ENCODE data around the gene PEMT.

Gene PEMT

GRCh38 chr17:17508019-17508535 lies 83.4 kb downstream of the PEMT start:
- Histone ChIP-seq H3K9me3 (ENCODE audit: insufficient read depth, low read depth, low read length) (no peaks in the 10 kb centered on the region), H3K27ac (ENCODE audit: low read length) (no peak overlapping the region), H3K4me3 (ENCODE audit: low read length) (no peak overlapping the region), H3K27me3 (ENCODE audit: insufficient read depth, low read length) (no peaks in the 10 kb centered on the region), H3K4me1 (ENCODE audit: insufficient read depth, low read length) (no peaks in the 10 kb centered on the region), H3K9ac (ENCODE audit: low read depth, low read length) (no peak overlapping the region), H3K36me3 (ENCODE audit: insufficient read depth, low read depth, low read length) (no peaks in the 10 kb centered on the region)

- Histone ChIP-seq H3K36me3 (ENCODE audit: insufficient read depth, low read depth, low read length) (no peaks in the 10 kb centered on the region), H3K9ac (ENCODE audit: low read depth, low read length) (no peak overlapping the region), H3K27ac (ENCODE audit: low read length) (no peak overlapping the region), H3K4me1 (ENCODE audit: insufficient read depth, low read length) (no peaks in the 10 kb centered on the region), H3K27me3 (ENCODE audit: insufficient read depth, low read length) (no peaks in the 10 kb centered on the region), H3K9me3 (ENCODE audit: insufficient read depth, low read depth, low read length) (no peaks in the 10 kb centered on the region), H3K4me3 (ENCODE audit: low read length) (no peak overlapping the region)
Observed at GRCh38 chr17:17507465-17508011, 84.0 kb downstream of the PEMT start.

DNA sequence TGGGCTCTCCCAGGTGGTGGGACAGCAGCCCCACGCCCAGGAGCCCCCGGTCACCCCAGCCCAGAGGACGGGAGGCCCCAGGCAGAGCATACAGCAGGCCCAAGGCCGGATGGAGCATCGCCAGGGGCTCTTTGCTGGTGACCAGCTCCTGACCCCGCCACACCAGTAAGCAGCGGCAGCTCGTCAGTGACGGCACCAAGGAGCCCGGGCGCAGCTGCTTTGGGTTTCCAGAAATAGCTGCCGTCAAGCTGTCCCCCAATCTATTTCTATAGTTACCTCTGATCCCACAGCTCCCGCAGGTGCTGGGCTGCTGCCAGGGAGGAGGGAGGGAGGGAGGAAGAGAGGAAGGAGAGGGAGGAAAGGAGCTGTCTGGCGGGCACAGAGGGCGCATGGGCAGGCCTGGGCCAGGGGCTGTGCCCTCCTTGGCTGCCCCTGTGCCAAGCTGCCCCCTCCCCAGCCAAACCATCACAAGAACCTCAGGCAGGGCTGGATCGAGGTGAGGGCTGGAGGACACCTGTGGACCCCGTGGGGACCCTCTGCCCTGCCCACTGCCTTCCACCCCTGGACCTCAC lies 84.5 kb downstream of the PEMT start:
- no peaks in the 10 kb centered on the region for H3K36me3 ChIP-seq (ENCODE audit: insufficient read depth, low read depth, low read length)
- no peak overlapping the region for H3K9ac ChIP-seq (ENCODE audit: low read depth, low read length)
- no peaks in the 10 kb centered on the region for H3K4me1 ChIP-seq (ENCODE audit: insufficient read depth, low read length)
- no peaks in the 10 kb centered on the region for H3K9me3 ChIP-seq (ENCODE audit: insufficient read depth, low read depth, low read length)
- H3K4me3 ChIP-seq (ENCODE audit: low read length) = no peak overlapping the region
- H3K27ac ChIP-seq (ENCODE audit: low read length) = no peak overlapping the region
- H3K27me3 ChIP-seq (ENCODE audit: insufficient read depth, low read length) = no peaks in the 10 kb centered on the region

GRCh38 chr17:17506181-17506741 lies 85.2 kb downstream of the PEMT start:
- Histone ChIP-seq H3K9ac (ENCODE audit: low read depth, low read length) (no peak overlapping the region), H3K4me1 (ENCODE audit: insufficient read depth, low read length) (no peaks in the 10 kb centered on the region), H3K27ac (ENCODE audit: low read length) (no peak overlapping the region), H3K36me3 (ENCODE audit: insufficient read depth, low read depth, low read length) (no peaks in the 10 kb centered on the region), H3K4me3 (ENCODE audit: low read length) (no peak overlapping the region), H3K9me3 (ENCODE audit: insufficient read depth, low read depth, low read length) (no peaks in the 10 kb centered on the region), H3K27me3 (ENCODE audit: insufficient read depth, low read length) (no peaks in the 10 kb centered on the region)

DNA sequence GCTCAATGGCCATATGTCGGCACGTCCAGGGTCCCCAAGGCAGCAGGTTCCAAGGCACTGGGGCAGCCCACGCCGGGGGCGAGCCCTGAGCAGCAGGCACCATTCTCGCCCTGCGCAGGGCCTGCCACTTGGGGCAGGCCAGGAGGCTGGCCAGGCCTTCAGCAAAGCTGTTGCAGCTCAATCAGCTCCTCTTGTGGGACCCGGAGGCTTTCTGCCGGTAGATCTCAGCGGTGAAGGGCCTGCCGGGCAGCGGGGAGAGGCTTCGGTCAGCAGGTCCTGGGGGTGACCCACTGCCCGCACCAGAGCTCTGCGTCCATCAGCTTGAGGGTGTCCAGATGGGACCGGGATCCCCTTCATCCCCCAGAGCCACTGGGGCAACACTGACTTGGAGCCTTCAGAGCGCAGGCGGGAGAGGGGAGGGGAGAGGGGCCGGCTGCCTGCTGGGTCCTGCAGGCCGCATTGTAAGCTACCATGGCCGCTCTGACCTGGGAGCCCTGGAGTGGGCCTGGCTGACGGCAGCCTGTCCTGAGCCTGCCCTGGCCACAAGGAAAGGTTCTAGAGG lies 85.8 kb downstream of the PEMT start:
- H3K27me3 ChIP-seq (ENCODE audit: insufficient read depth, low read length) = no peaks in the 10 kb centered on the region
- no peak overlapping the region for H3K9ac ChIP-seq (ENCODE audit: low read depth, low read length)
- no peaks in the 10 kb centered on the region for H3K4me1 ChIP-seq (ENCODE audit: insufficient read depth, low read length)
- no peaks in the 10 kb centered on the region for H3K9me3 ChIP-seq (ENCODE audit: insufficient read depth, low read depth, low read length)
- H3K36me3 ChIP-seq (ENCODE audit: insufficient read depth, low read depth, low read length) = no peaks in the 10 kb centered on the region
- H3K27ac ChIP-seq (ENCODE audit: low read length) = no peak overlapping the region
- no peak overlapping the region for H3K4me3 ChIP-seq (ENCODE audit: low read length)

GRCh38 chr17:17505151-17505550 lies 86.4 kb downstream of the PEMT start:
- H3K4me3 ChIP-seq (ENCODE audit: low read length) = no peak overlapping the region
- no peaks in the 10 kb centered on the region for H3K27me3 ChIP-seq (ENCODE audit: insufficient read depth, low read length)
- no peak overlapping the region for H3K27ac ChIP-seq (ENCODE audit: low read length)
- no peaks in the 10 kb centered on the region for H3K36me3 ChIP-seq (ENCODE audit: insufficient read depth, low read depth, low read length)
- H3K9ac ChIP-seq (ENCODE audit: low read depth, low read length) = no peak overlapping the region
- no peaks in the 10 kb centered on the region for H3K4me1 ChIP-seq (ENCODE audit: insufficient read depth, low read length)
- H3K9me3 ChIP-seq (ENCODE audit: insufficient read depth, low read depth, low read length) = no peaks in the 10 kb centered on the region

- no peaks in the 10 kb centered on the region for H3K4me1 ChIP-seq (ENCODE audit: insufficient read depth, low read length)
- no peak overlapping the region for H3K4me3 ChIP-seq (ENCODE audit: low read length)
- H3K9ac ChIP-seq (ENCODE audit: low read depth, low read length) = no peak overlapping the region
- no peak overlapping the region for H3K27ac ChIP-seq (ENCODE audit: low read length)
- H3K9me3 ChIP-seq (ENCODE audit: insufficient read depth, low read depth, low read length) = no peaks in the 10 kb centered on the region
- no peaks in the 10 kb centered on the region for H3K27me3 ChIP-seq (ENCODE audit: insufficient read depth, low read length)
- no peaks in the 10 kb centered on the region for H3K36me3 ChIP-seq (ENCODE audit: insufficient read depth, low read depth, low read length)
Observed at GRCh38 chr17:17504341-17505140, 87.0 kb downstream of the PEMT start.

DNA sequence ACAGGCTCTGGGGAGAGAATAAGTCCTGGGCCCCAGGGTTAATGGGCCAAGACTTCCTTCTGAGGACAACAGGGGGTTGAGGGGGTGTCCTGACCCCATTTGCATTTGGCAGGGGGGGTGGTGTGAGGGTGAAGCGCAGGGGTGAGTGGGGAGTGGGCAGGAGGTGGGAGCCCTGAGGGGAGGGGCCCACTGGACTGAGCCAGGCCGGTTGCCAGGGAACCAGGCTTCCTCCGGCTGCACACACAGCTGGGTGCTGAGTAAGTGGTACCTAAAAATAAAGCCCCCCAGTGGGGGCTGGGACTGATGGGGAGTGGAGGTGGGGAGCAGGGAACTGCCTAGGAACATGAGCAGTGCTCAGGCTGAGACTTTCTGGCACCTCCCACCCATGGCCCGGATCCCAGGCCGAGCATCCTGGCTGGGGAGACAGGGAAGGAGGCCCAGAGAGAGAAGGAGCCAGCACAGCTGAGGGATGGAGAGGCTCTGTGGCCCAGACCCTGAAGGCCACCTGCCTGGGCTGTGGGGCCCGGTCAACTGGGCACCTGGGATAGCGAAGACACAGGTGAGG lies 87.9 kb downstream of the PEMT start:
- H3K9ac ChIP-seq (ENCODE audit: low read depth, low read length) = no peak overlapping the region
- no peaks in the 10 kb centered on the region for H3K9me3 ChIP-seq (ENCODE audit: insufficient read depth, low read depth, low read length)
- H3K27me3 ChIP-seq (ENCODE audit: insufficient read depth, low read length) = no peaks in the 10 kb centered on the region
- no peaks in the 10 kb centered on the region for H3K4me1 ChIP-seq (ENCODE audit: insufficient read depth, low read length)
- H3K27ac ChIP-seq (ENCODE audit: low read length) = no peak overlapping the region
- H3K36me3 ChIP-seq (ENCODE audit: insufficient read depth, low read depth, low read length) = no peaks in the 10 kb centered on the region
- H3K4me3 ChIP-seq (ENCODE audit: low read length) = no peak overlapping the region

DNA sequence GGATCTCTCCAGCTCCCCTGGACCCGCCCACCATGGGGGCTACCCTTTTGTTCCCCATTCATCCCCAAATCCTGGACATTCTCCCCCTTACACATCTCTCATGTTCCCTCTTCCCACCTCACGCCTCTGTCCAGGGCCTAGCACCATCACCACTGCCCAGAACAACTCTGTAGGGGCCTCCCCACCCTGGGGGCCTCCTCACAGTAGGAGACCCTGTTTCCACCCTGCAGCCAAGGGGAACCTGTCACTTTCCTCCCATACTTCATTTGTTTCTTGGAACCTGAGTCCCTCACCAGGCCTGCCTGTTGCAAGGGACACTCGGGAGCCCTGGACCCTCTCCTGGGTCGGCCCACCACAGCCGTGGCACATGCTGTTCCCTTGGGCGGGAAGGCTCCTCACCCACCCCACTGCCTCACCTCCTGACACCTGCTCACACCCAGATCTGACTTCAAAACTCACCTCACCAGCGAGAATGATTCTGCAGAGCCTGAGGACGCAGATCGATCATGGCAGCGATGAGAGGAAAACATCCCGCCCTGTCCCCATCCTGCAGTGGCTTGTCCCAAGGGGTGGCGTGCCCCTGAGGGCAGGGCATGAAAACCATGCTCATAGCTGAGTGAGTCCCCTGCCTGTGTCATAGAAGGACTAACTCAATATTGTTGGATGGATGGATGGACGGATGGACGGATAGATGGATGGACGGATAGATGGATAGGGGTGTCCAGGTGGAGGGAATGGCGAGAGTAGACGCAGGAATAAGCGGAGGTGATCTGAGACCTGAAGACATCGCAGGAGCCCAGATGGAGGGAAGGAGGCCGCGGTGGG lies 88.6 kb downstream of the PEMT start:
- Histone ChIP-seq H3K4me3 (ENCODE audit: low read length) (no peak overlapping the region), H3K9me3 (ENCODE audit: insufficient read depth, low read depth, low read length) (no peaks in the 10 kb centered on the region), H3K27me3 (ENCODE audit: insufficient read depth, low read length) (no peaks in the 10 kb centered on the region), H3K4me1 (ENCODE audit: insufficient read depth, low read length) (no peaks in the 10 kb centered on the region), H3K27ac (ENCODE audit: low read length) (no peak overlapping the region), H3K9ac (ENCODE audit: low read depth, low read length) (no peak overlapping the region), H3K36me3 (ENCODE audit: insufficient read depth, low read depth, low read length) (no peaks in the 10 kb centered on the region)

DNA sequence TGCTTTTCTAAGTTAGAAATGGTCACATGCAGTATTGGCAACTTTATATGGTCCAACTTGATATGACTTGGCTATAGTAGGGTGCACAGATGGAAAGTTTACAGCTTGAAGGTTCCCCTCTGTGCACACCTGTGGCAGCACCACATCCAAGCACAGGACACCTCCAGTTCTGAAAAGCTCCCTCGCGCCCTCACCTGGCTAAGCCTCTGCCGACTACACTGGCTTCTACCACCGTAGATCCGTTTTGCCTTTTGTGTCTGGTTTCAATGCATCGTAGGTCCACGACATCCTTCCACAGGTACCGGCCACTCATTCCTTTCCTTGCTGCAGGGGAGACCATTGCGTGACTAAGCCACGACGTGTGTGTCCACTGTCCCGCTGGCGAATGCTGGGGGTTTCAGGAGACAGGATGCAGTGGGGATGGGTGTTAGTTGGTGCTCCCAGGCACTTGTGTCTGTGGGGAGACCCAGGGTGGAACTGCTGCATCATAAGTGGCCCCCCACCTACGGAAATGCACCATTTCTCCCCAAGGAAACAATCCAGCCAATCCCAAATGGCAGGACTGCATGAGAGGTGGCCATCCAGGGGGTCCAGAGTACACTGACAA lies 90.4 kb downstream of the PEMT start:
- H3K4me1 ChIP-seq (ENCODE audit: insufficient read depth, low read length) = no peaks in the 10 kb centered on the region
- H3K9ac ChIP-seq (ENCODE audit: low read depth, low read length) = no peak overlapping the region
- peaks cover 1% of the 10 kb centered on the region; the same call in 1 of the 2 replicates for H3K27me3 ChIP-seq (ENCODE audit: insufficient read depth, low read length)
- H3K4me3 ChIP-seq (ENCODE audit: low read length) = no peak overlapping the region
- no peaks in the 10 kb centered on the region for H3K9me3 ChIP-seq (ENCODE audit: insufficient read depth, low read depth, low read length)
- no peaks in the 10 kb centered on the region for H3K36me3 ChIP-seq (ENCODE audit: insufficient read depth, low read depth, low read length)
- H3K27ac ChIP-seq (ENCODE audit: low read length) = no peak overlapping the region
